HG02571 (cell line): Measurements from ENCODE around the gene TRIOBP.

Experiments used
- ATAC-seq: cut with Tn5 transposase; IDR thresholded peaks from one replicate; pipeline ENCODE4 v1.9.1; 2021; ENCODE audit warnings: mild to moderate bottlenecking, moderate library complexity; ENCODE audit not compliant: unreplicated experiment

The TRIOBP gene

DNA sequence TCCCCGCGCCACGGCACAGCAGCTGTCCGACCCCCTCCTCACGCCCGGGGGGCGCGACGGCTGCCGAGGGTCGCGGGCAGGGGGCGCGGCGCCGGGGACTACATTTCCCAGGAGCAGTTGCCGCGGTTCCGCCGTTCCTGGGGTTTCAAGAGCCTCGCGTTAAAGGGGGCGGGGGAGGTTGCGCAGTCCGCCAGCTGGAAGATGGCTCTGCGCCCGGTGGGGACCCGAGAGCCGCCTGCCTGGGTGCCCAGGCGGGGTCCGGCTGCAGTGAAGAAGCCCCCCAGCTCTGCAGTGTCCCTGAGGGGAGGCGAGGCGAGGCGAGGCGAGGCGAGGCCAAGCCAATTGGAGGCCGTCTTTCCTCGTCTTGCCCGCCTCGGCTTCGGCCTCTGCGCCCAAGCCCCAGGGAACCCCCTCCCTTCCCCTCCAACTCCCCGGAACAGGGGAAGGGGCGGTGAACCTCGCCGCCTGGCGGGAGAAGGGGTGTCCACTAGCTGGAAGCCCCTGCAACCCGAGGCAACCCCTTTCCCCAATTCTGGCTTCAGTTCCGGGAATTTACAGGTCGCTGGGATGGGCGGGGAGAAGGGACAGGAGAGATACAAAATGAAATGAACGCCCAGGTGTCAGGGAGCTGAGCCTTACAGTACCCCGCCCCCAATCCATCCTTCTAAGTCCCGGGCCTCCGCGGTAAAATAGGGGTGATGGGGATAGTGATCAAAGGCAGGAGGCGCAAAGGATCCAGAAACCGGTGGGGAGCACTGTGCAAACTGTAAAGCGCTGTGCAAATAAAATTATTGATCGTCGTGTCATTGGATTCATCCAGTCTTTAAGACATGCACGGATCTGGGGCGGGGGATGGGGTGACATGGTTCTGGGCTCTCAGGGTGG lies 105.7 kb downstream of the TRIOBP start:
- no peak for ATAC-seq

DNA sequence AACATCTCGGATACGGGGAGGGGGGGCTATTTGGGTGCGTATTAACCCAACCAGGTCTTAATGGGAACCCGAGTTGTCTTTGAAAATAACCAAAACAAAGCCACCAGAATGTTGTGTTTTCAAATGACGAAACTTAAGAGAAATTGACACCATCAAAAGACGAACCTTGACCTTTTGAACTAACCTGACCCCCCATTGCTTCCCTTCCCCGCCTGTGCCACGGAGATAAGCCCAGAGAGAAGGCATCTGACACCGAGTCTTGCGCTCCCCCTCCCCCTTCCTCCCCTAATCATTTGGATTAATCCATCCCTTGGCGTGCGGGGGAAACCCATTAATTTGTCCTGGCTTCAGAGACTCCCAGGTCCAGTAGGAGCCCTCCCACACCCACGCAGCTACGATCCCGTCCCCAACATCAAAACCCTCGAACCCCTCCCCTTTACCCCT lies 106.4 kb downstream of the TRIOBP start:
- ATAC-seq = no peak

DNA sequence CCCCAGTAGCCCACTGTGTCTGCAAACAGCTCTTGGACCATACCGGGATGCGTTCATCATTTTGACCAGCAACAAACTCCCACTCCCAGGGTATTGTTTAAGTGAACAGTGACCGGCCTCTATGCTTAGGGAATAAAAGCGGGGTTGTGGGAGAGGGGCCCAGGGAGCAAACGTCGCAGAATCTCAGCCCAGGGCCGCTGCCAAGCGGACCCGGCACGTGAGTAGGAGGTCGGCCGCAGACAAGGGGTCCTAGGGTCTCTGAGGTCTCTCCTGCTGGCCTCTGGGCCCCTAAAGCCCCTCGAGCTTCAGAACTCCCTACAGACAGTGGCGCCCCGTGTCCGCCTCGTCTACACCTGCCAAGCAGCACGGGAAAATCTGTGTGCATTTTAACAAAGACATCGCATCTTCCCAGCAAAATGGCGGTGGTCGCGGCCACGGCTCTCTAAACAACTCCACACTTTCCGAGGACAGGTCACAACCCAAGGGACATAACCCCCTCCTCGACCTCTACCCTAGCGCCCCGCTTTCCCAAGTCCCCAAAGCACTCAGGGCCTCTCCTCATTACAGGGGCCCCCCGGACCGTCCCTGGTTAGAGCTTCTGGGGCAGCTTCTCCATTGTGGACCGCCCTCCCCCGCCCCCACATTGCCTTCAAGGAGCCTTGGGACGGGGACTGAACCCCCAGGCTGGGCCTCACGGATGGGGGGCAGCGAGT lies 106.9 kb downstream of the TRIOBP start:
- ATAC-seq = no peak

DNA sequence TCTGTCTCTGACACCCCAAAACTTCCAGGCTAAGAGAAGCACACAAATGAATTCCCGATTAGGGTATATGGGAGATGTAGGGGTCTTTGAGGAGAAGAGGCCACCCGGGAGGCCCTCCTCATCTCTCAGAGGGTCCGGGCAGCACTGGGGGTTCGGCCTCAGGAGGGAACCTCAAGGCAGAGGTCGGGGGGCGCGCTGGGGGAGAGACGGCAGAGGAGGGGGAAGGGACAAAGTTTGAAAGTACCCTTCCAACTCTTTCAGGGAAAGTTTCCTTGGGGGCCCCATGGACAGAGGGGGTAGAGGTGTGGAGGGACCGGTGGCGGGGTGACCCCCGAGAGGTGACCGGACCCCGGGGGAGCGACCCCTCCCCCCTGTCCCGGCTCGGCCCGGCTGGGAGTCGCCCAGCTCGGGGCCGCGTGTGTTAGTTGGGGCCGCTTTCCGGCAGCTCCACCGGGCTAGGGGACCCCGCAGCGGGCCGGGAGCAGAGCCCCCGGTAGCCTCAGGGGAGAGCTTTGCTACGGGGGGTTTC lies 107.6 kb downstream of the TRIOBP start:
- ATAC-seq = no peak

DNA sequence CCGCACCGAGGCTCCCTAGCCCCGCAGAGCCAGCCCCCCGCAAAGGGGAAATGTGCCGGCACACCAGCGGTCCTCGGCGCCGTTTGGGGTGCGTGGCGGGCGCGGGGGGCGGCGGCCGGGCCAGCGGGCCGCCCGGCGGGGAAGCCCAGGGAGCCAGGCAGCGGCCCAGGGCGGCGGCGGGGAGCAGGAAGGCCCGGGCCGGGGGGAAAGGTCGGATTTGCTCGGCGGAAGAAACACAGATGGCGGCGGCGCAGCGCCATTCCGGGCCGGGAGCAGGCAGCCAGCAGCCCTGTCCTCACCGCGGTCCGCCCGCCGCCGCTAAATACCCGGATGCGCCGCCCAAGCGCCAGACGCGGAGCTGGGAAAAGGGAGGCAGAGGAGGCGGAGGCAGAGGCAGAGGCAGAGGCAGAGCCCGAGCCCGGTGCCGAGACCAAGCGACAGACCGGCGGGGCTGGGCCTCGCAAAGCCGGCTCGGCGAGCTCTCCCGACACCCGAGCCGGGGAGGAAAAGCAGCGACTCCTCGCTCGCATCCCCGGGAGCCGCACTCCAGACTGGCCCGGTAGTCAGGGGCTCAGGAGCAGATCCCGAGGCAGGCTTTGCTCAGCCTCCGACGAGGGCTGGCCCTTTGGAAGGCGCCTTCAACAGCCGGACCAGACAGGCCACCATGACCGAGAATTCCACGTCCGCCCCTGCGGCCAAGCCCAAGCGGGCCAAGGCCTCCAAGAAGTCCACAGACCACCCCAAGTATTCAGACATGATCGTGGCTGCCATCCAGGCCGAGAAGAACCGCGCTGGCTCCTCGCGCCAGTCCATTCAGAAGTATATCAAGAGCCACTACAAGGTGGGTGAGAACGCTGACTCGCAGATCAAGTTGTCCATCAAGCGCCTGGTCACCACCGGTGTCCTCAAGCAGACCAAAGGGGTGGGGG lies 108.3 kb downstream of the TRIOBP start:
- no peak for ATAC-seq

DNA sequence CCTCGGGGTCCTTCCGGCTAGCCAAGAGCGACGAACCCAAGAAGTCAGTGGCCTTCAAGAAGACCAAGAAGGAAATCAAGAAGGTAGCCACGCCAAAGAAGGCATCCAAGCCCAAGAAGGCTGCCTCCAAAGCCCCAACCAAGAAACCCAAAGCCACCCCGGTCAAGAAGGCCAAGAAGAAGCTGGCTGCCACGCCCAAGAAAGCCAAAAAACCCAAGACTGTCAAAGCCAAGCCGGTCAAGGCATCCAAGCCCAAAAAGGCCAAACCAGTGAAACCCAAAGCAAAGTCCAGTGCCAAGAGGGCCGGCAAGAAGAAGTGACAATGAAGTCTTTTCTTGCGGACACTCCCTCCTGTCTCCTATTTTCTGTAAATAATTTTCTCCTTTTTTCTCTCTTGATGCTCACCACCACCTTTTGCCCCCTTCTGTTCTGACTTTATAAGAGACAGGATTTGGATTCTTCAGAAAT lies 109.0 kb downstream of the TRIOBP start:
- no peak for ATAC-seq

DNA sequence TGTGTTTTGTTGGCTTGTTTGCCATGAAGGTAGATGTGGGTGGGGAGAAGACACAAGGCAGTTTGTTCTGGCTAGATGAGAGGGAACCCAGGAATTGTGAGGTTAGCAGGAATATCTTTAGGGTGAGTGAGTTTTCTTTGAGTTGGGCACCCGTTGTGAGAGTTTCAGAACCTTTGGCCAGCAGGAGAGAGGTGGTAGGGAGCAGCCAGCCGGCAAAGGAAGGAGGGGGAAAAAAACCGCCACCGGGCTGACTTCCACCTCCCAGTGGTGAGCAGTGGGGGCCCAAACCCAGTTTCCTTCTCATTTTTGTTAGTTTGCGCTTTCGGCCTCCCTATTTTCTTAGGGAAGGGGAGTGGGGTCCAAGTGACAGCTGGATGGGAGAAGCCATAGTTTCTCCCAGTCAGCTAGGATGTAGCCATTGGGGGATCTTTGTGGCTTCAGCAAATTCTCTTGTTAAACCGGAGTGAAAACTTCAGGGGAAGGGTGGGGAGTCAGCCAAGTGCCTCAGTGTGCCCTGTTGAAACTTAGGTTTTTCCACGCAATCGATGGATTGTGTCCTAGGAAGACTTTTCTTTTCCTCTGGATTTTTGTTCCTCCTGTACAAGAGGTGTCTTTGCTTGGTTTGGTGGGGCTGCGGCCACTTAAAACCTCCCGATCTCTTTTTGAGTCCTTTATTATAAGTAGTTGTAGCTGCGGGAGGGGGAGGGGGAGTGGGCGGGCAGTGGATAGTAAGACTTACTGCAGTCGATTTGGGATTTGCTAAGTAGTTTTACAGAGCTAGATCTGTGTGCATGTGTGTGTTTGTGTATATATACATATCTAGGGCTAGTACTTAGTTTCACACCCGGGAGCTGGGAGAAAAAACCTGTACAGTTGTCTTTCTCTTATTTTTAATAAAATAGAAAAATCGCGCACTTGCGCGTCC lies 109.8 kb downstream of the TRIOBP start:
- ATAC-seq = no peak

DNA sequence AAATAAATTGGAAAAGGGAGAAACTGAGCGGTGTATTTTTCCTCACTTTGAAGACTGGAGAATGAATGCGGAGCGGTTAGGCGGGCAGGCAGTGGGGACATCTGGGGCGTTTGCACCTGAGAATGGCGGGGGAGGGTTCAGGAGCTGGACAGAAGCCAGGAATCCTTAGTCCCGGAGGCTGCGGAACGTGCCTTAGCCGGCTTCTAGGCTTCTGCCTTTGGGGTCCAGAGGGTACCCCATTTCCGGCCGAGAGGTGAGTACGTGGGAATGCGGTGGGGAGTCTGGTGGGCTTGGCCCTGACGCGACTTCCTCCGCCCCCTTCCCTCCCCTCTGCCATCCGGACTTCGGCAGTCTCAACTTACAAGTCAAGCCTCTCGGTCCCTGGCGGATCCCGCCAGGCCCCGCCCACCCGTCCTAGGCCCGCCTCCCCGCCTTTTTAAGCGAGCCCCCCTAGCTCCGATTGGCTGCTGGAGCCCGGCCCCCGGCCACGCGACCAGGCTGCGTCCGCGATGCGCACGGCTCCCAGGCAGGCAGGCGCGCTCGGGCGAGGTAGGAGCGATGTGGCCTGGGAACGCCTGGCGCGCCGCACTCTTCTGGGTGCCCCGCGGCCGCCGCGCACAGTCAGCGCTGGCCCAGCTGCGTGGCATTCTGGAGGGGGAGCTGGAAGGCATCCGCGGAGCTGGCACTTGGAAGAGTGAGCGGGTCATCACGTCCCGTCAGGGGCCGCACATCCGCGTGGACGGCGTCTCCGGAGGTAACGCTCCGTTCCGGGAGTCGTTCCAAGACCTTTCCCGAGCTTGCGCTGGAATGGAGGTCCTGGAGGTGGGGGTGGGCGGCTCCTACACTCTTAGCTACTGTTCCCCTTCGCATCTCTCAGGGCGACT lies 110.8 kb downstream of the TRIOBP start, which contains the start of gene GCAT:
Gene GCAT (plus strand): TSS at position 525 of the 884 bp plus-strand sequence. CDS start 34 bp downstream, at position 559.
- ATAC-seq = peak; percentile 69

DNA sequence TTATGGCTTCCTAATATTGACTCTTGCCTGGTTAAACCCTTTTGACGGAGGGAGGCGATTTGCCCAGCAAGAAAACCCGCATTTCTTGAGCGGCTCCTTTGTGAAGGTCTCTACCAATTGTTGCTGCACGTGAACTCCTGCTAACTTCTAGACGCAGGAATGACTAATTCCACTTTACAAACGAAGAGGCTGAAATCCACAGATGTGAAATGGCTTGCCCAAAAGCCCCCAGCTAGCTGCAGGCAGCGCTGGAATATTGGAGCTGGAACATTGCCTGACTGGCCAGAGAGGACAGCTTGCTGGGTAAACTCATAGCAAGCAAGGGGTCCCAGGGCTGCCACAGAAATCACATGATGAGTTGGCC lies 111.4 kb downstream of the TRIOBP start:
- ATAC-seq = no peak

DNA sequence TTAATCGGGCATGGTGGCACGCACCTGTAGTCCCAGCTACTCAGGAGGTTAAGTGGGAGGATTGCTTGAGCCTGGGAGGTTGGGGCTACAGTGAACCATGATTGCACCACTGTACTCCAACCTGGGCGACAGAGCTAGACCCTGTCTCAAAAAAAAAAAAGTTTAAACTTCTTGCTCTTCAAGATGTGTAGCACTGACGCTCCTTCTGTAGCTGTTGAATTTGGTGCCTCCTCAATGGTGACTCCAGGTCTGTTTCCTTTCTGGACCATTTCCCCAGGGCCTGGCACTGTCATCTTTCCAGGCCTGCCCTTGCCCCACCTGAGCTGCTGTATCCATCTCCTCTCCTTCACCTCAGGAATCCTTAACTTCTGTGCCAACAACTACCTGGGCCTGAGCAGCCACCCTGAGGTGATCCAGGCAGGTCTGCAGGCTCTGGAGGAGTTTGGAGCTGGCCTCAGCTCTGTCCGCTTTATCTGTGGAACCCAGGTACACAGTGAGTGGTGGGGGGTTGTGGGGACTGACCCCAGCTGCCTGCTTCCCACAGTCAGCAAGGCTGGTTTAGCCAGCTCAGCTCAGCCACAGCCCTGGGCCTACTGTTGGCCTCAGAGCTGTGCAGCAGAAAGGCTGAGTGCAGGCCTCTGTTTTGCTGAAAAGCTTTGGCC lies 113.0 kb downstream of the TRIOBP start:
- ATAC-seq = no peak

DNA sequence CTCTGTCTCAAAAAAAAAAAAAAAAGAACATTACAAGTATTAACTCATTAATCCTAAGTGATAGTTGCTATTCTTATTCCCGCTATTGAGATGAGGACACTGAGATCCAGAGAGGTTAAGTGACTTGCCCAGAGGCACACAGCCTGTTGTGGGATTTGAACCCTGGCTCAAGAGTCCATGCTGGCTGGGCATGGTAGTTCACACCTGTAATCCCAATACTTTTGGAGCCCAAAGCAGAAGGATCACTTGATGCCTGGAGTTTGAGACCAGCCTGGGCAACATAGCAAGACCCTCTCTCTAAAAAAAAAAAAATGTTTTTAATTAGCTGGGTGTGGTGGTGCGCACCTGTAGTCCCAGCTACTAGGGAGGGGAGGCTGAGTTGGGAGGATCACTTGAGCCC lies 115.0 kb downstream of the TRIOBP start:
- no peak for ATAC-seq

DNA sequence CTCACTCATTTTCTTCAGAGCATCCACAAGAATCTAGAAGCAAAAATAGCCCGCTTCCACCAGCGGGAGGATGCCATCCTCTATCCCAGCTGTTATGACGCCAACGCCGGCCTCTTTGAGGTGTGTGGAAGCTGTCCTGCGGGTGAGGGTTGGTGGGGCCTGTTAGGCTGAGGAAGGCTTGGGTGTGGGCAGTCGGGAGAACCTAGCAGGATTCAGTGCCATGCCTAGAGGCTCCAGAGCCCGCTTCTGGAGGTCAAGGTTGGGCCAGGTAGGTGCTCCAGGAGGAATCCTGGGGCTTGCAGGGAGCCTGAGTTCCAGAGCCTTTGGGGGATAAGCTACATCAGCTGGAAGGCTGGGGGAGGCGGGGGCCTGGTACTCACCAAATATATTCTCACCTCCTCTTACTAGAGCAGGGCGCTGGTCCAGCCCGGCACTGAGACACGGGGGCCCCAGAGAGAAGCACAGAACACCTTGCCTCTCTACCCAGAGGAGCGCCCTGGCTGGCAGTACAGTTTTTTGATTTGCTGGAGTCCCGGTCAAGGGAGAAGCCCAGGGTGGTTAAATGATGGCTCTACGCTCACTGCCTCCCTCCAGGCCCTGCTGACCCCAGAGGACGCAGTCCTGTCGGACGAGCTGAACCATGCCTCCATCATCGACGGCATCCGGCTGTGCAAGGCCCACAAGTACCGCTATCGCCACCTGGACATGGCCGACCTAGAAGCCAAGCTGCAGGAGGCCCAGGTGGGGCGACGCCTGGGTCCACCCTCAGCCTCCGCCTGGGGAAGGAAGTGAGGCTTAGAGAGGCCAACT lies 116.2 kb downstream of the TRIOBP start:
- no peak for ATAC-seq

DNA sequence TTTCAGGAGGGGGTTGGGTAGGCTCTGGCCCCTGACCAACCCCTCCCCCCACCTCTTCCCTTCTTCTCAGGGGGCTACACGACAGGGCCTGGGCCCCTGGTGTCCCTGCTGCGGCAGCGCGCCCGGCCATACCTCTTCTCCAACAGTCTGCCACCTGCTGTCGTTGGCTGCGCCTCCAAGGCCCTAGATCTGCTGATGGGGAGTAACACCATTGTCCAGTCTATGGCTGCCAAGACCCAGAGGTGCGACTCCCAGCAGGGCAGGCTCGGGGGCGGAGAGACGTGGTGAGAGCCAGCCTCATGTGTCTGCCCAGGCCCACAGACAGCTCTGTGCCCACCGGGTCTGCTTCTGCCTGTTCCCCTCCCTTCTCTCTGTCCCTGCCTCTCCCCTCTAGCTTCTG lies 118.7 kb downstream of the TRIOBP start:
- no peak for ATAC-seq

DNA sequence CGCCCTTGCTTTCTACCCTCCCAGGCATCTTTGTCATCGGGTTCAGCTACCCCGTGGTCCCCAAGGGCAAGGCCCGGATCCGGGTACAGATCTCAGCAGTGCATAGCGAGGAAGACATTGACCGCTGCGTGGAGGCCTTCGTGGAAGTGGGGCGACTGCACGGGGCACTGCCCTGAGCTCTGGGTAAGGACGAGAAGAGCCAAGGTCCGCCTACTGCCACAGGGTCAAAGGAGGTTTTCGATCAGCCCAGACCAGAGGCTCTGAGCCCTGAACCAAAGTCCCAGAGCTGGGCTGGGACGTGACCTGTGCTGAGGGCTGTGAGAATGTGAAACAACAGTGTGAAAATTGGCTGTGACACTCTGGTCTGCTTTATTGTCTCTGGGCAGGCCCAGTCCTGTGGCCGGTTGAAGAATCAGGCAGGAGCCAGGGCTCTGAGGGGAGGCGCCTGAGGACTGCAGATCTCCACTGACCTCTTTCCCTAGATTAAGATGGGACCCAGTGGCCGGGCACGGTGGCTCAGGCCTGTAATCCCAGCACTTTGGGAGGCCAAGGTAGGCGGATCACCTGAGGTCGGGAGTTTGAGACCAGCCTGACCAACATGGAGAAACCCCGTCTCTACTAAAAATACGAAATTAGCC lies 119.8 kb downstream of the TRIOBP start:
- ATAC-seq = no peak

DNA sequence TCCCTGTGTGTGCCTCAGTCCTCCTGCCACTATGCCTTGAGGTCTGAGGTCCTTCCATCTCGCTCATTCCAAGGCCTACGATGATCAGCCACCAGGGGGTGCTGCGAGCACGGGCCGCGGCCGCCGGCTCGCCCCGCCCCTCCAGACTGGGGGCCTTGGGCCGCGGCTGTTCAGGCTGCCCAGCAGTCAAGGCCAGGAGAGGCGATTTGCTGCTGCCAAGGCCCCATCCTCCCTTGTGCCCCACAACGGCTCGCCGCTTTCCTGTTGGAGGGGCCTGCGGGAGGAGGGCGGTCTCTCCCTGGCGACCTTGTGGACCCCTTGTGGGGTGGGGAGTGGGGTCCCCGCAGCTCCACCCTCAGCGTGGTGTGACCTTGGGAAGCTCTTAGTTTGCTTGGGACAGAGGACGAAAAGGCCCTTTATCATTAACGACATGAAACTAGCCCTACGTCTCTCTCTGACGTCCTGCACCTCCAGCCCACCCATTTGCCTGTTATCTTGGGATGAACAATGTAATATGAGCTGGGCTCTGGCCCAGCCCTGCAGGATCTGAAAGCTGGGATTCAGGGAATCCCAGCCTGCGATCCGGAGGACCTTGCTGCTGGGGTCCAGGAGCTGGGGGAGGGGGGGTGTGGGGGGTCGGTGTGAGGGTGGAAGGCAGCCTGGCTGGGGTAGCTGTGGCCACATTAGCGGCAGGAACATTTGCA lies 121.0 kb downstream of the TRIOBP start:
- ATAC-seq = no peak

DNA sequence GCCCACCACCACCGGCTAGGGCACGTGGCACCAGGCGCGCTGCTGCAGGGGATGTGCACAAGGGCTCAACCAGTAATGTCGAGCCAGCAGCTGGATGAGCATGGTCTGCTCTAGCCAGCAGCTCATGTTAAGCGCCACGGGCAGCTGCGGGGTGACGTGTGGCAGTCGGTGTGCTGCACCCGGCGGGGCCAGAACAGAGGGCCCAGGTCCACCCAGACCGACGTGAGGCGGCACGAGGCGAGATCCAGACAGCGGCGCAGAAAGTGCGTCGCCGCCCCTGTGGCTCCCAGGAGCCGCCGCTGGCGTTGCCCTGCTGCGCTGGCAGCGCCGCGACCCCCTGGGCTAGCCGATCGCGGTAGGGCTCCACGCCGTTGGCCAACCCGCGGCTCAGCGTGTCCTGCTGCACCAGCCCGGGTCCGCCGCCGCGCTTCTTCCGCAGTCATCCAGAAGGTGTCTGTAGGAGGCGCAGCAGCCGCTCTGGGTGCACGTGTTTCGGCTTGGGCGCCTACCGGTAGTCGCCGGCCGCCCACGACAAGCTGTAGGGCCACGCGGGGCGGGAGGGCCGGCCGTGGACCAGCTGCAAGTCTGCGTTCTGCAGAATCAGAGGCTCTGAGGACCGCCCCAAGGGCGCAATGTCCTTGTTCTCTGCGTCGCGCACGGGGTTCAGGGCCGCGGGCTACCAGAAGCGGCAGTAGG lies 121.7 kb downstream of the TRIOBP start:
- ATAC-seq = no peak
